H9 (cell line): Measurements from ENCODE around the gene ZIC4. TPM values are rescaled to one million over a fixed set of nuclear protein-coding genes. Genes with fewer than 3 reads are reported as not detected.

Experiments used
- DNase-seq: peaks from one replicate; pipeline ENCODE4 v3.0.0-alpha.2; 2017
- H2AFZ ChIP-seq: one replicate; pipeline ENCODE4 v1.6.1; 2013; ENCODE audit warnings: mild to moderate bottlenecking, low read length, control low read depth, moderate library complexity
- H2AK5ac ChIP-seq: 2 replicates; pipeline ENCODE4 v1.6.1; 2013; ENCODE audit warnings: low read length, control low read depth, mixed read lengths; ENCODE audit not compliant: insufficient read length
- H2BK120ac ChIP-seq: one replicate; pipeline ENCODE4 v1.6.1; 2013; ENCODE audit warnings: low read depth, mild to moderate bottlenecking, low read length, control low read depth, inconsistent platforms; ENCODE audit not compliant: poor library complexity, severe bottlenecking
- H2BK12ac ChIP-seq: 2 replicates; pipeline ENCODE4 v1.6.1; 2013; ENCODE audit warnings: low read length, control low read depth, mixed read lengths, low read depth; ENCODE audit not compliant: insufficient read length
- H2BK15ac ChIP-seq: 2 replicates; pipeline ENCODE4 v1.6.1; 2013; ENCODE audit warnings: low read depth, low read length, control low read depth
- H2BK20ac ChIP-seq: one replicate; pipeline ENCODE4 v1.6.1; 2013; ENCODE audit warnings: low read depth, mild to moderate bottlenecking, low read length, control low read depth, inconsistent platforms; ENCODE audit not compliant: poor library complexity, severe bottlenecking
- H2BK5ac ChIP-seq: 2 replicates; pipeline ENCODE4 v1.6.1; 2013; ENCODE audit warnings: low read length, control low read depth, mixed read lengths; ENCODE audit not compliant: insufficient read length
- H3K14ac ChIP-seq: 2 replicates; pipeline ENCODE4 v1.6.1; 2013; ENCODE audit warnings: low read length, control low read depth; ENCODE audit not compliant: insufficient read depth
- H3K18ac ChIP-seq: 2 replicates; pipeline ENCODE4 v1.6.1; 2013; ENCODE audit warnings: low read depth, mild to moderate bottlenecking, mixed read lengths, low read length, control low read depth; ENCODE audit not compliant: insufficient read length
- H3K23ac ChIP-seq: 2 replicates; pipeline ENCODE4 v1.6.1; 2013; ENCODE audit warnings: low read length, control low read depth, mixed read lengths, low read depth; ENCODE audit not compliant: insufficient read length
- H3K23me2 ChIP-seq: 2 replicates; pipeline ENCODE4 v1.6.1; 2013; ENCODE audit warnings: low read depth, mild to moderate bottlenecking, mixed read lengths, low read length, control low read depth; ENCODE audit not compliant: insufficient read length, poor library complexity, severe bottlenecking
- H3K27ac ChIP-seq: 2 replicates; pipeline ENCODE4 v1.5.1; 2013; ENCODE audit warnings: low read length, control low read depth, mixed read lengths, low read depth; ENCODE audit not compliant: insufficient read length
- H3K27me3 ChIP-seq: 2 replicates; pipeline ENCODE4 v1.6.1; 2013; ENCODE audit warnings: low read length, control low read depth, inconsistent platforms; ENCODE audit not compliant: insufficient read depth
- H3K4ac ChIP-seq: 2 replicates; pipeline ENCODE4 v1.6.1; 2013; ENCODE audit warnings: low read depth, mild to moderate bottlenecking, control low read depth, inconsistent platforms, low read length, moderate library complexity
- H3K4me1 ChIP-seq: 2 replicates; pipeline ENCODE4 v1.6.1; 2013; ENCODE audit warnings: low read length, control low read depth, inconsistent platforms; ENCODE audit not compliant: insufficient read depth
- H3K4me2 ChIP-seq: 2 replicates; pipeline ENCODE4 v1.6.1; 2013; ENCODE audit warnings: low read length, control low read depth, mixed read lengths; ENCODE audit not compliant: insufficient read length, insufficient read depth
- H3K56ac ChIP-seq: 2 replicates; pipeline ENCODE4 v1.6.1; 2013; ENCODE audit warnings: low read depth, mild to moderate bottlenecking, mixed read lengths, low read length, control low read depth; ENCODE audit not compliant: insufficient read length
- H3K79me1 ChIP-seq: 2 replicates; pipeline ENCODE4 v1.6.1; 2013; ENCODE audit warnings: low read depth, mild to moderate bottlenecking, moderate library complexity, low read length, control low read depth, inconsistent platforms; ENCODE audit not compliant: insufficient read depth, poor library complexity, severe bottlenecking
- H3K79me2 ChIP-seq: 2 replicates; pipeline ENCODE4 v1.6.1; 2013; ENCODE audit warnings: low read length, control low read depth, inconsistent platforms; ENCODE audit not compliant: insufficient read depth
- H3K9ac ChIP-seq: 2 replicates; pipeline ENCODE4 v1.6.1; 2013; ENCODE audit warnings: low read length, control low read depth, mixed read lengths; ENCODE audit not compliant: insufficient read length; ENCODE audit errors: extremely low read depth
- H3K9me3 ChIP-seq: one replicate; pipeline ENCODE4 v1.6.1; 2013; ENCODE audit warnings: low read depth, low read length, inconsistent platforms; ENCODE audit not compliant: control insufficient read depth
- H3T11ph ChIP-seq: one replicate; pipeline ENCODE4 v1.6.1; 2013; ENCODE audit warnings: mild to moderate bottlenecking, low read length, control low read depth, inconsistent platforms
- H4K20me1 ChIP-seq: one replicate; pipeline ENCODE4 v1.6.1; 2013; ENCODE audit not compliant: control insufficient read depth, insufficient read length, insufficient read depth
- H4K5ac ChIP-seq: 2 replicates; pipeline ENCODE4 v1.6.1; 2013; ENCODE audit warnings: low read depth, mild to moderate bottlenecking, mixed read lengths, low read length, control low read depth; ENCODE audit not compliant: insufficient read length
- H4K8ac ChIP-seq: replicated peaks from 2 replicates; pipeline ENCODE4 v1.6.1; 2013; ENCODE audit warnings: low read length, control low read depth, mixed read lengths, low read depth; ENCODE audit not compliant: insufficient read length
- H4K91ac ChIP-seq: 2 replicates; pipeline ENCODE4 v1.6.1; 2013; ENCODE audit warnings: low read depth, mild to moderate bottlenecking, moderate library complexity, mixed read lengths, low read length, control low read depth; ENCODE audit not compliant: insufficient read length
- H3K27ac Mint-ChIP-seq, 3 experiments: 2 replicates in 2 of 3; 3 replicates in 1 of 3; pipeline ENCODE4 v1.8.0; 2020 to 2021; ENCODE audit warnings: mixed read lengths in 3 of 3, mild to moderate bottlenecking in 1 of 3, moderate library complexity in 1 of 3
- H3K27me3 Mint-ChIP-seq: 2 replicates; pipeline ENCODE4 v1.8.0; 2021; ENCODE audit warnings: low read depth, mild to moderate bottlenecking, moderate library complexity, mixed read lengths
- H3K36me3 Mint-ChIP-seq, 3 experiments: 2 replicates in 2 of 3; 3 replicates in 1 of 3; pipeline ENCODE4 v1.8.0; 2020 to 2021; ENCODE audit warnings: low read depth in 3 of 3, mixed read lengths in 3 of 3; ENCODE audit not compliant: insufficient read depth in 1 of 3
- H3K4me1 Mint-ChIP-seq, 2 experiments: 2 replicates each; pipeline ENCODE4 v1.8.0; 2020; ENCODE audit warnings: mixed read lengths in 2 of 2
- H3K4me3 Mint-ChIP-seq, 2 experiments: 2 replicates in 1 of 2; 3 replicates in 1 of 2; pipeline ENCODE4 v1.8.0; 2020 to 2021; ENCODE audit warnings: mild to moderate bottlenecking in 2 of 2, mixed read lengths in 2 of 2, moderate library complexity in 1 of 2
- H3K9me3 Mint-ChIP-seq, 2 experiments: 2 replicates in 1 of 2; 3 replicates in 1 of 2; pipeline ENCODE4 v1.8.0; 2020; ENCODE audit warnings: mild to moderate bottlenecking in 2 of 2, mixed read lengths in 2 of 2, moderate library complexity in 1 of 2
- WGBS: extraction: QIAGEN DNeasy Blood & Tissue Kit; methylation state at CpG from one replicate; pipeline ENCODE4 v1.1.7; 2013; ENCODE audit warnings: missing lambda C conversion rate, low lambda C conversion rate, mixed read lengths; ENCODE audit not compliant: insufficient read length; ENCODE audit errors: extremely low coverage; 5-methylcytosine and 5-hydroxymethylcytosine counted together
- total RNA-seq: library from RNA; stranded (reverse); gene quantifications from 2 replicates; pipeline ENCODE4 v1.2.1, GENCODE V29; 2021
- TF ChIP-seq, protein P1 (sequence below): fragments of 200-600 bp; sonication (generic); conservative IDR thresholded peaks from 3 replicates; pipeline ENCODE4 v1.8.0; 2021; ENCODE audit warnings: antibody characterized with exemption, mild to moderate bottlenecking

ZIC4 gene
- total RNA-seq, 1 experiment from 2014 or later, result not detected

DNA sequence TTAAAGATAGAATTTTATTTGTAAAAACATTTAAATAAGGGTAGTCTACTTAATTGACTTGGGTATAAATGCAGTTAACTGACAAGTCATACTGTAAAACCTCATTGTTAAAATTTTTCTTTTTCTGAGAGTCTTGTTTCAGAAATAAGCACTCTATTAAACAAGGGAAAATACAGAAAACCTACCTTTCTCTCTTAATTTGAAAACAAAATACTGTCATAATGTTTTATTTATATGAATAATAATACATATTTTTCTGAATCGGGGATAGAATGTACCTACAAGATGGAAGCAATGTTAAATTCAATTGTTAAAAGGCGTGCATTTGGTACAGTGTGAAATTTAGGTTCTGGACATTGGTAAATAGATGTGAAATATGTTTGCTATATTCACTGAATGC is 20.6 kb upstream of the ZIC4 start:
- H3K27me3 Mint-ChIP-seq, result peaks cover 74% of the 10 kb centered on the region
- H4K91ac ChIP-seq, result no peak overlapping the region
- no peak overlapping the region for H3K4me3 Mint-ChIP-seq
- no peak overlapping the region for H3K9ac ChIP-seq
- no peak overlapping the region for H3K4ac ChIP-seq
- no peak overlapping the region for H2BK12ac ChIP-seq
- H3K27me3 ChIP-seq, result peaks cover 32% of the 10 kb centered on the region
- H3K36me3 Mint-ChIP-seq, result no peaks in the 10 kb centered on the region
- no peak overlapping the region for H4K8ac ChIP-seq
- no peak for DNase-seq
- TF ChIP-seq, protein P1, sequence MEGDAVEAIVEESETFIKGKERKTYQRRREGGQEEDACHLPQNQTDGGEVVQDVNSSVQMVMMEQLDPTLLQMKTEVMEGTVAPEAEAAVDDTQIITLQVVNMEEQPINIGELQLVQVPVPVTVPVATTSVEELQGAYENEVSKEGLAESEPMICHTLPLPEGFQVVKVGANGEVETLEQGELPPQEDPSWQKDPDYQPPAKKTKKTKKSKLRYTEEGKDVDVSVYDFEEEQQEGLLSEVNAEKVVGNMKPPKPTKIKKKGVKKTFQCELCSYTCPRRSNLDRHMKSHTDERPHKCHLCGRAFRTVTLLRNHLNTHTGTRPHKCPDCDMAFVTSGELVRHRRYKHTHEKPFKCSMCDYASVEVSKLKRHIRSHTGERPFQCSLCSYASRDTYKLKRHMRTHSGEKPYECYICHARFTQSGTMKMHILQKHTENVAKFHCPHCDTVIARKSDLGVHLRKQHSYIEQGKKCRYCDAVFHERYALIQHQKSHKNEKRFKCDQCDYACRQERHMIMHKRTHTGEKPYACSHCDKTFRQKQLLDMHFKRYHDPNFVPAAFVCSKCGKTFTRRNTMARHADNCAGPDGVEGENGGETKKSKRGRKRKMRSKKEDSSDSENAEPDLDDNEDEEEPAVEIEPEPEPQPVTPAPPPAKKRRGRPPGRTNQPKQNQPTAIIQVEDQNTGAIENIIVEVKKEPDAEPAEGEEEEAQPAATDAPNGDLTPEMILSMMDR, result no peak
- H3K4me1 Mint-ChIP-seq, result peaks cover 19 to 30% of the 10 kb centered on the region in 2 experiments
- no CpG with 5 or more reads among the region's 2 CpGs for WGBS
- H3K79me1 ChIP-seq, result no peaks in the 10 kb centered on the region
- no peak overlapping the region for H2BK120ac ChIP-seq
- no peak overlapping the region for H3K23ac ChIP-seq
- no peak overlapping the region for H2AK5ac ChIP-seq
- no peak overlapping the region for H2BK20ac ChIP-seq
- H3K79me2 ChIP-seq, result no peaks in the 10 kb centered on the region
- H3K14ac ChIP-seq, result no peak overlapping the region
- H3K9me3 ChIP-seq, result no peaks in the 10 kb centered on the region
- 0 out of 2 replicates have a peak, but pooled peaks cover 2% of the 10 kb centered on the region for H3K4me1 ChIP-seq
- no peak overlapping the region for H2AFZ ChIP-seq
- H3K27ac Mint-ChIP-seq, result no peak overlapping the region
- no peak overlapping the region for H3K18ac ChIP-seq
- H3K56ac ChIP-seq, result no peak overlapping the region
- no peak overlapping the region for H2BK15ac ChIP-seq
- no peak overlapping the region for H4K5ac ChIP-seq
- H3K4me2 ChIP-seq, result no peak overlapping the region
- no peak overlapping the region for H3T11ph ChIP-seq
- no peaks in the 10 kb centered on the region for H4K20me1 ChIP-seq
- no peaks in the 10 kb centered on the region; a peak in 1 of 5 replicates for H3K9me3 Mint-ChIP-seq
- H3K23me2 ChIP-seq, result peaks cover 9% of the 10 kb centered on the region
- no peak overlapping the region for H2BK5ac ChIP-seq
- no peak overlapping the region for H3K27ac ChIP-seq
